Lower lobe of right lung (tissue), 2 donors: Measurements from ENCODE around the gene USP11. TPM values are rescaled to one million over a fixed set of nuclear protein-coding genes. Genes with fewer than 3 reads are reported as not detected.

Experiments used
- ATAC-seq, 2 donors: fragments of 200-7000 bp; cut with Tn5 transposase; one replicate each; pipeline ENCODE4 v1.9.1; 2020 to 2022; ENCODE audit warnings: mild to moderate bottlenecking in 2 of 2, moderate library complexity in 2 of 2
- DNase-seq: peaks from one replicate; pipeline ENCODE4 v3.0.0-alpha.2; 2020
- H3K27ac ChIP-seq: fragments of 200-600 bp; one replicate; pipeline ENCODE4 v1.8.0; 2022
- H3K27me3 ChIP-seq: fragments of 200-600 bp; one replicate; pipeline ENCODE4 v1.8.0; 2022; ENCODE audit warnings: low read depth
- H3K36me3 ChIP-seq: fragments of 200-600 bp; one replicate; pipeline ENCODE4 v1.8.0; 2022; ENCODE audit warnings: mild to moderate bottlenecking
- H3K4me1 ChIP-seq: fragments of 200-600 bp; one replicate; pipeline ENCODE4 v1.8.0; 2022
- H3K4me3 ChIP-seq: fragments of 200-600 bp; one replicate; pipeline ENCODE4 v1.8.0; 2022; ENCODE audit warnings: mild to moderate bottlenecking
- H3K9me3 ChIP-seq: fragments of 200-600 bp; one replicate; pipeline ENCODE4 v1.8.0; 2022
- CTCF ChIP-seq: fragments of 200-600 bp; IDR thresholded peaks from one replicate; pipeline ENCODE4 v1.8.0; 2022; ENCODE audit warnings: antibody characterized with exemption, mild to moderate bottlenecking
- intact Hi-C: fragments of 100-400 bp; cut with DNase I; formaldehyde crosslinking; loops from one replicate; pipeline ENCODE4 v1.11.0; 2022
- total RNA-seq: library from RNA; stranded (reverse); fragmentation: NEBNext Ultra II Directional; extraction: Animal tissue kit (Norgen Biotek cat#: 25700); gene quantifications from one replicate; pipeline ENCODE4 v1.2.1, GENCODE V29; 2021
- donor health status: DM: no; HTN: yes; CAD: no; lungs with severe emphysema.

The USP11 gene
- total RNA-seq, 1 donor from 2014 or later = 52.9 TPM

- H3K9me3 ChIP-seq = no peaks in the 10 kb centered on the region
- H3K4me3 ChIP-seq = no peak overlapping the region
- DNase-seq = no peak
- no peak for ATAC-seq
- H3K36me3 ChIP-seq = peaks cover 23% of the 10 kb centered on the region
- H3K27ac ChIP-seq = no peak overlapping the region
- no peak for TF ChIP-seq CTCF
- peaks cover 8% of the 10 kb centered on the region for H3K4me1 ChIP-seq
- H3K27me3 ChIP-seq = no peaks in the 10 kb centered on the region
- intact Hi-C loops = no loop called here
These were observed 42.9 kb upstream of the USP11 start for GRCh38 chrX:47189906-47190305.

GRCh38 chrX:47190445-47191269 lies 42.2 kb upstream of the USP11 start:
- ATAC-seq = peak; percentile 85 to 94
- Histone ChIP-seq H3K27me3 (no peaks in the 10 kb centered on the region), H3K9me3 (no peaks in the 10 kb centered on the region), H3K27ac (peak overlapping the region; percentile 64), H3K4me1 (peaks cover 15% of the 10 kb centered on the region), H3K36me3 (peaks cover 16% of the 10 kb centered on the region), H3K4me3 (peak overlapping the region; percentile 65)
- no peak for TF ChIP-seq CTCF
- DNase-seq = peak; percentile 88
- intact Hi-C loops = no loop called here

GRCh38 chrX:47191331-47191730 lies 41.5 kb upstream of the USP11 start:
- H3K4me1 ChIP-seq = peaks cover 22% of the 10 kb centered on the region
- no peak overlapping the region for H3K27ac ChIP-seq
- H3K36me3 ChIP-seq = peaks cover 9% of the 10 kb centered on the region
- DNase-seq = no peak
- H3K9me3 ChIP-seq = no peaks in the 10 kb centered on the region
- peak overlapping the region; percentile 65 for H3K4me3 ChIP-seq
- no peak for TF ChIP-seq CTCF
- peak in 1 of 2 donors; percentile 4 for ATAC-seq
- intact Hi-C loops = no loop called here
- H3K27me3 ChIP-seq = no peaks in the 10 kb centered on the region

GRCh38 chrX:47191806-47192401 lies 40.9 kb upstream of the USP11 start:
- H3K9me3 ChIP-seq = no peaks in the 10 kb centered on the region
- no peaks in the 10 kb centered on the region for H3K27me3 ChIP-seq
- ATAC-seq = no peak
- intact Hi-C loops = no loop called here
- DNase-seq = no peak
- no peak overlapping the region for H3K27ac ChIP-seq
- H3K4me1 ChIP-seq = peaks cover 26% of the 10 kb centered on the region
- H3K36me3 ChIP-seq = peaks cover 3% of the 10 kb centered on the region
- peak overlapping the region; percentile 65 for H3K4me3 ChIP-seq
- TF ChIP-seq CTCF = no peak

- ATAC-seq (peak; percentile 95), DNase-seq (peak; percentile 93)
- Histone ChIP-seq H3K36me3 (peaks cover 8% of the 10 kb centered on the region), H3K27ac (peak within 1 kb of the TSS; percentile 93), H3K4me1 (peaks cover 34% of the 10 kb centered on the region), H3K27me3 (no peaks in the 10 kb centered on the region), H3K9me3 (no peaks in the 10 kb centered on the region), H3K4me3 (peak within 1 kb of the TSS; percentile 71)
- intact Hi-C loops = no loop called here
- TF ChIP-seq CTCF = peak; percentile 62
These were observed 39.2 kb upstream of the USP11 start, which contains the start of gene UBA1 for GRCh38 chrX:47193475-47194193. TSS of gene UBA1 (plus strand) at chrX:47193829. CDS start at chrX:47198803, 4,974 bp downstream.
